GM23338 (cell line): ENCODE data around the gene POLE. TPM values are rescaled to one million over a fixed set of nuclear protein-coding genes. Genes with fewer than 3 reads are reported as not detected.

Experiments
- ATAC-seq: fragments of 200-7000 bp; cut with Tn5 transposase; 3 replicates; pipeline ENCODE4 v1.9.1; 2020
- DNase-seq: peaks from one replicate; pipeline ENCODE4 v3.0.0-alpha.2; 2015; ENCODE audit warnings: low spot score
- H2AFZ ChIP-seq: fragments of 200-600 bp; sonication (generic); 2 replicates; pipeline ENCODE4 v1.8.0; 2016; ENCODE audit warnings: antibody characterized with exemption, mild to moderate bottlenecking, moderate library complexity
- H3F3A ChIP-seq: fragments of 200-600 bp; sonication (generic); replicated peaks from 2 replicates; pipeline ENCODE4 v1.8.0; 2017; ENCODE audit warnings: antibody characterized with exemption, mixed run types, low read depth
- H3K27ac ChIP-seq: fragments of 200-600 bp; sonication (generic); 2 replicates; pipeline ENCODE4 v1.6.1; 2016; ENCODE audit warnings: low read depth
- H3K27me3 ChIP-seq: fragments of 200-600 bp; sonication (generic); 2 replicates; pipeline ENCODE4 v1.8.0; 2016; ENCODE audit warnings: mild to moderate bottlenecking, mixed run types, moderate library complexity; ENCODE audit not compliant: insufficient read depth
- H3K36me3 ChIP-seq: fragments of 200-600 bp; sonication (generic); 2 replicates; pipeline ENCODE4 v1.8.0; 2016; ENCODE audit warnings: mild to moderate bottlenecking; ENCODE audit not compliant: insufficient read depth
- H3K4me1 ChIP-seq: fragments of 200-600 bp; sonication (generic); 2 replicates; pipeline ENCODE4 v1.8.0; 2016; ENCODE audit warnings: mild to moderate bottlenecking, moderate library complexity; ENCODE audit not compliant: insufficient read depth
- H3K4me2 ChIP-seq: fragments of 200-600 bp; sonication (generic); 2 replicates; pipeline ENCODE4 v1.7.1; 2017; ENCODE audit warnings: mixed run types
- H3K4me3 ChIP-seq: fragments of 200-600 bp; sonication (generic); 2 replicates; pipeline ENCODE4 v1.6.1; 2016; ENCODE audit warnings: mixed run types
- H3K79me2 ChIP-seq: fragments of 200-600 bp; sonication (generic); replicated peaks from 2 replicates; pipeline ENCODE4 v1.8.0; 2017; ENCODE audit warnings: mild to moderate bottlenecking; ENCODE audit not compliant: insufficient read depth
- H3K9me2 ChIP-seq: fragments of 200-600 bp; sonication (generic); 2 replicates; pipeline ENCODE4 v1.8.0; 2017; ENCODE audit not compliant: insufficient read depth
- H4K20me1 ChIP-seq: fragments of 200-600 bp; sonication (generic); replicated peaks from 2 replicates; pipeline ENCODE4 v1.8.0; 2017; ENCODE audit warnings: mild to moderate bottlenecking; ENCODE audit not compliant: insufficient read depth
- H3K27ac Mint-ChIP-seq: 2 replicates; pipeline ENCODE4 v1.8.0; 2020; ENCODE audit warnings: inconsistent platforms, mild to moderate bottlenecking, moderate library complexity, mixed read lengths
- H3K27me3 Mint-ChIP-seq: 3 replicates; pipeline ENCODE4 v1.8.0; 2022; ENCODE audit warnings: low read depth, mild to moderate bottlenecking, moderate library complexity, mixed read lengths, inconsistent platforms; ENCODE audit not compliant: insufficient read depth, poor library complexity
- H3K36me3 Mint-ChIP-seq: 3 replicates; pipeline ENCODE4 v1.8.0; 2021; ENCODE audit warnings: low read depth, mild to moderate bottlenecking, inconsistent platforms, moderate library complexity, mixed read lengths
- H3K4me1 Mint-ChIP-seq: 3 replicates; pipeline ENCODE4 v1.8.0; 2020; ENCODE audit warnings: mild to moderate bottlenecking, inconsistent platforms, mixed read lengths
- H3K4me3 Mint-ChIP-seq: 3 replicates; pipeline ENCODE4 v1.8.0; 2021; ENCODE audit warnings: moderate library complexity, mild to moderate bottlenecking, inconsistent platforms, mixed read lengths
- H3K9me3 Mint-ChIP-seq: 3 replicates; pipeline ENCODE4 v1.8.0; 2020; ENCODE audit warnings: moderate library complexity, mild to moderate bottlenecking, inconsistent platforms, mixed read lengths
- CREB1 ChIP-seq: fragments of 250-450 bp; sonication (Bioruptor Pico); IDR thresholded peaks from 2 replicates; pipeline ENCODE4 v1.5.0; 2020; ENCODE audit warnings: low read depth, mild to moderate bottlenecking, moderate library complexity
- EZH2 ChIP-seq: fragments of 200-600 bp; sonication (generic); IDR thresholded peaks from one replicate; pipeline ENCODE4 v1.8.0; 2017; ENCODE audit warnings: antibody characterized with exemption, mild to moderate bottlenecking, low read depth; ENCODE audit not compliant: unreplicated experiment
- EZH2phosphoT487 ChIP-seq: fragments of 200-600 bp; sonication (generic); IDR thresholded peaks from one replicate; pipeline ENCODE4 v1.8.1; 2018; ENCODE audit warnings: antibody characterized with exemption; ENCODE audit not compliant: unreplicated experiment
- JUNB ChIP-seq: IDR thresholded peaks from one replicate; pipeline ENCODE4 v1.6.1; 2016; ENCODE audit warnings: antibody characterized with exemption; ENCODE audit not compliant: unreplicated experiment
- NANOG ChIP-seq: IDR thresholded peaks from 2 replicates; pipeline ENCODE4 v1.6.1; 2016; ENCODE audit warnings: antibody characterized with exemption, borderline replicate concordance
- POLR2AphosphoS5 ChIP-seq: IDR thresholded peaks from 2 replicates; pipeline ENCODE4 v1.6.1; 2016; ENCODE audit warnings: antibody characterized with exemption, low read depth
- STAT1 ChIP-seq: IDR thresholded peaks from one replicate; pipeline ENCODE4 v1.6.1; 2016; ENCODE audit warnings: antibody characterized with exemption; ENCODE audit not compliant: unreplicated experiment
- ZNF114 ChIP-seq: fragments of 250-450 bp; sonication (Bioruptor Pico); IDR thresholded peaks from 2 replicates; pipeline ENCODE4 v1.5.0; 2020; ENCODE audit warnings: mild to moderate bottlenecking, moderate library complexity
- ZNF331 ChIP-seq: fragments of 250-450 bp; sonication (Bioruptor Pico); IDR thresholded peaks from 2 replicates; pipeline ENCODE4 v1.5.0; 2020; ENCODE audit warnings: low read depth, mild to moderate bottlenecking, moderate library complexity
- polyA plus RNA-seq: library from polyadenylated mRNA; unstranded; fragments of >200 nt; fragmentation: Nextera tagmentation; extraction: Ambion mirVana; gene quantifications from 2 replicates; pipeline ENCODE4 v1.2.1, GENCODE V29; 2016
- total RNA-seq: library from RNA; depleted of rRNA; stranded (reverse); fragments of >200 nt; shearing (Covaris generic); gene quantifications from 2 replicates; pipeline ENCODE4 v1.2.3, GENCODE V29; 2014
- TF ChIP-seq, protein P1 (sequence below), 2 experiments: fragments of 200-600 bp in 1 of 2; sonication (generic) in 1 of 2; conservative IDR thresholded peaks; 2 replicates each; pipeline versions ENCODE4 v1.5.1 to v1.6.1; 2016 to 2017; ENCODE audit warnings: antibody characterized with exemption in 2 of 2, low read depth in 2 of 2, mild to moderate bottlenecking in 2 of 2, moderate library complexity in 1 of 2
- TF ChIP-seq, protein P2 (sequence below): IDR thresholded peaks from 2 replicates; pipeline ENCODE4 v1.6.1; 2016; ENCODE audit warnings: antibody characterized with exemption
- TF ChIP-seq, protein P3 (sequence below): fragments of 250-450 bp; sonication (Bioruptor Pico); IDR thresholded peaks from 2 replicates; pipeline ENCODE4 v1.5.0; 2020; ENCODE audit warnings: mild to moderate bottlenecking, moderate library complexity
- TF ChIP-seq, protein P4 (sequence below): IDR thresholded peaks from one replicate; pipeline ENCODE4 v1.6.1; 2018; ENCODE audit warnings: antibody characterized with exemption; ENCODE audit not compliant: unreplicated experiment

The POLE gene
- total and polyA plus RNA-seq, 2 experiments from 2014 or later = 33.6 to 125 TPM

DNA sequence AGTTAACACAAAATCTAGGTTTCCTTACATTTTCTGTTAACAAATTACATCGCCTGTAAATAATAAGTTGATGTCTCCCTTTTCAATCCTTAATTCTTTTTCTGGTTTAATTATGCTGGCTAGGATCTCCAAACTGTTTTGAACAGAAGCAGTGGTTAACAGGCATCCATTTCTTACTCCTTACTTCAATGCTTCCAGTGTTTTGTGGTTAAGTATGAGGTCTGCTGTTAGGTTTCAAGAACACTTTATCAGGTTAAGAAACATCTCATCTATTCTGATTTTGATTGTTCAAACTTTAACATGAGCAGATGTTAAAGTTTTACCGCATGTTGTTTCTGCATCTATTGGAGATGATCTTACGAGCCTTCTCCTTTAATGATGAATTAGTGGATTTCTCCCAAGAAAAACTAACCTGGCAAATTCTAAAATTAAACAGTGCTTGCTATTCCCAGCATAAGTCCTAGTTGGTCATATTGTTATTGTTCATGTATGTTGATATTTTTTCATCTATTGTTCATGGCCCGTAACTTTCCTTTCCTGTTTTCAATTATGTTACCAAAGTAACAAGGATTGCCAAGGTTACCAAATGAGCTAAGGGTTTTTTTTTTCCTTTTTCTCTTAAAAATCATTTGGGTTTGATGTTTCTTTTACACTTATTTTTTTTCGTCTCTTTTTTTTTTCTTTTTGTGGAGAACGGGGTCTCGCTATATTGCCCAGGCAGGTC is 33.4 kb downstream of the POLE start:
- no peaks in the 10 kb centered on the region for H3K9me2 ChIP-seq
- Mint-ChIP-seq H3K27ac (no peak overlapping the region), H3K27me3 (peaks cover 2% of the 10 kb centered on the region), H3K9me3 (no peaks in the 10 kb centered on the region), H3K4me1 (no peaks in the 10 kb centered on the region), H3K36me3 (peaks cover 84% of the 10 kb centered on the region), H3K4me3 (no peak overlapping the region)
- peaks cover 4% of the 10 kb centered on the region for H4K20me1 ChIP-seq
- H3F3A ChIP-seq = 0 out of 2 replicates have a peak, but pooled peaks cover 6% of the 10 kb centered on the region
- DNase-seq (no peak), ATAC-seq (no peak)
- no peaks in the 10 kb centered on the region for H3K79me2 ChIP-seq
- no peaks in the 10 kb centered on the region for H3K4me1 ChIP-seq
- TF ChIP-seq JUNB = no peak
- TF ChIP-seq, protein P1, sequence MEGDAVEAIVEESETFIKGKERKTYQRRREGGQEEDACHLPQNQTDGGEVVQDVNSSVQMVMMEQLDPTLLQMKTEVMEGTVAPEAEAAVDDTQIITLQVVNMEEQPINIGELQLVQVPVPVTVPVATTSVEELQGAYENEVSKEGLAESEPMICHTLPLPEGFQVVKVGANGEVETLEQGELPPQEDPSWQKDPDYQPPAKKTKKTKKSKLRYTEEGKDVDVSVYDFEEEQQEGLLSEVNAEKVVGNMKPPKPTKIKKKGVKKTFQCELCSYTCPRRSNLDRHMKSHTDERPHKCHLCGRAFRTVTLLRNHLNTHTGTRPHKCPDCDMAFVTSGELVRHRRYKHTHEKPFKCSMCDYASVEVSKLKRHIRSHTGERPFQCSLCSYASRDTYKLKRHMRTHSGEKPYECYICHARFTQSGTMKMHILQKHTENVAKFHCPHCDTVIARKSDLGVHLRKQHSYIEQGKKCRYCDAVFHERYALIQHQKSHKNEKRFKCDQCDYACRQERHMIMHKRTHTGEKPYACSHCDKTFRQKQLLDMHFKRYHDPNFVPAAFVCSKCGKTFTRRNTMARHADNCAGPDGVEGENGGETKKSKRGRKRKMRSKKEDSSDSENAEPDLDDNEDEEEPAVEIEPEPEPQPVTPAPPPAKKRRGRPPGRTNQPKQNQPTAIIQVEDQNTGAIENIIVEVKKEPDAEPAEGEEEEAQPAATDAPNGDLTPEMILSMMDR (conservative IDR thresholded peaks at IDR 0.05; ENCODE audit: low read depth in 2 of 2) = no peak
- TF ChIP-seq, protein P2, sequence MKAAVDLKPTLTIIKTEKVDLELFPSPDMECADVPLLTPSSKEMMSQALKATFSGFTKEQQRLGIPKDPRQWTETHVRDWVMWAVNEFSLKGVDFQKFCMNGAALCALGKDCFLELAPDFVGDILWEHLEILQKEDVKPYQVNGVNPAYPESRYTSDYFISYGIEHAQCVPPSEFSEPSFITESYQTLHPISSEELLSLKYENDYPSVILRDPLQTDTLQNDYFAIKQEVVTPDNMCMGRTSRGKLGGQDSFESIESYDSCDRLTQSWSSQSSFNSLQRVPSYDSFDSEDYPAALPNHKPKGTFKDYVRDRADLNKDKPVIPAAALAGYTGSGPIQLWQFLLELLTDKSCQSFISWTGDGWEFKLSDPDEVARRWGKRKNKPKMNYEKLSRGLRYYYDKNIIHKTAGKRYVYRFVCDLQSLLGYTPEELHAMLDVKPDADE = no peak
- no peak for TF ChIP-seq NANOG
- no peak for TF ChIP-seq ZNF331 (CRISPR knock-in tag)
- TF ChIP-seq, protein P3, sequence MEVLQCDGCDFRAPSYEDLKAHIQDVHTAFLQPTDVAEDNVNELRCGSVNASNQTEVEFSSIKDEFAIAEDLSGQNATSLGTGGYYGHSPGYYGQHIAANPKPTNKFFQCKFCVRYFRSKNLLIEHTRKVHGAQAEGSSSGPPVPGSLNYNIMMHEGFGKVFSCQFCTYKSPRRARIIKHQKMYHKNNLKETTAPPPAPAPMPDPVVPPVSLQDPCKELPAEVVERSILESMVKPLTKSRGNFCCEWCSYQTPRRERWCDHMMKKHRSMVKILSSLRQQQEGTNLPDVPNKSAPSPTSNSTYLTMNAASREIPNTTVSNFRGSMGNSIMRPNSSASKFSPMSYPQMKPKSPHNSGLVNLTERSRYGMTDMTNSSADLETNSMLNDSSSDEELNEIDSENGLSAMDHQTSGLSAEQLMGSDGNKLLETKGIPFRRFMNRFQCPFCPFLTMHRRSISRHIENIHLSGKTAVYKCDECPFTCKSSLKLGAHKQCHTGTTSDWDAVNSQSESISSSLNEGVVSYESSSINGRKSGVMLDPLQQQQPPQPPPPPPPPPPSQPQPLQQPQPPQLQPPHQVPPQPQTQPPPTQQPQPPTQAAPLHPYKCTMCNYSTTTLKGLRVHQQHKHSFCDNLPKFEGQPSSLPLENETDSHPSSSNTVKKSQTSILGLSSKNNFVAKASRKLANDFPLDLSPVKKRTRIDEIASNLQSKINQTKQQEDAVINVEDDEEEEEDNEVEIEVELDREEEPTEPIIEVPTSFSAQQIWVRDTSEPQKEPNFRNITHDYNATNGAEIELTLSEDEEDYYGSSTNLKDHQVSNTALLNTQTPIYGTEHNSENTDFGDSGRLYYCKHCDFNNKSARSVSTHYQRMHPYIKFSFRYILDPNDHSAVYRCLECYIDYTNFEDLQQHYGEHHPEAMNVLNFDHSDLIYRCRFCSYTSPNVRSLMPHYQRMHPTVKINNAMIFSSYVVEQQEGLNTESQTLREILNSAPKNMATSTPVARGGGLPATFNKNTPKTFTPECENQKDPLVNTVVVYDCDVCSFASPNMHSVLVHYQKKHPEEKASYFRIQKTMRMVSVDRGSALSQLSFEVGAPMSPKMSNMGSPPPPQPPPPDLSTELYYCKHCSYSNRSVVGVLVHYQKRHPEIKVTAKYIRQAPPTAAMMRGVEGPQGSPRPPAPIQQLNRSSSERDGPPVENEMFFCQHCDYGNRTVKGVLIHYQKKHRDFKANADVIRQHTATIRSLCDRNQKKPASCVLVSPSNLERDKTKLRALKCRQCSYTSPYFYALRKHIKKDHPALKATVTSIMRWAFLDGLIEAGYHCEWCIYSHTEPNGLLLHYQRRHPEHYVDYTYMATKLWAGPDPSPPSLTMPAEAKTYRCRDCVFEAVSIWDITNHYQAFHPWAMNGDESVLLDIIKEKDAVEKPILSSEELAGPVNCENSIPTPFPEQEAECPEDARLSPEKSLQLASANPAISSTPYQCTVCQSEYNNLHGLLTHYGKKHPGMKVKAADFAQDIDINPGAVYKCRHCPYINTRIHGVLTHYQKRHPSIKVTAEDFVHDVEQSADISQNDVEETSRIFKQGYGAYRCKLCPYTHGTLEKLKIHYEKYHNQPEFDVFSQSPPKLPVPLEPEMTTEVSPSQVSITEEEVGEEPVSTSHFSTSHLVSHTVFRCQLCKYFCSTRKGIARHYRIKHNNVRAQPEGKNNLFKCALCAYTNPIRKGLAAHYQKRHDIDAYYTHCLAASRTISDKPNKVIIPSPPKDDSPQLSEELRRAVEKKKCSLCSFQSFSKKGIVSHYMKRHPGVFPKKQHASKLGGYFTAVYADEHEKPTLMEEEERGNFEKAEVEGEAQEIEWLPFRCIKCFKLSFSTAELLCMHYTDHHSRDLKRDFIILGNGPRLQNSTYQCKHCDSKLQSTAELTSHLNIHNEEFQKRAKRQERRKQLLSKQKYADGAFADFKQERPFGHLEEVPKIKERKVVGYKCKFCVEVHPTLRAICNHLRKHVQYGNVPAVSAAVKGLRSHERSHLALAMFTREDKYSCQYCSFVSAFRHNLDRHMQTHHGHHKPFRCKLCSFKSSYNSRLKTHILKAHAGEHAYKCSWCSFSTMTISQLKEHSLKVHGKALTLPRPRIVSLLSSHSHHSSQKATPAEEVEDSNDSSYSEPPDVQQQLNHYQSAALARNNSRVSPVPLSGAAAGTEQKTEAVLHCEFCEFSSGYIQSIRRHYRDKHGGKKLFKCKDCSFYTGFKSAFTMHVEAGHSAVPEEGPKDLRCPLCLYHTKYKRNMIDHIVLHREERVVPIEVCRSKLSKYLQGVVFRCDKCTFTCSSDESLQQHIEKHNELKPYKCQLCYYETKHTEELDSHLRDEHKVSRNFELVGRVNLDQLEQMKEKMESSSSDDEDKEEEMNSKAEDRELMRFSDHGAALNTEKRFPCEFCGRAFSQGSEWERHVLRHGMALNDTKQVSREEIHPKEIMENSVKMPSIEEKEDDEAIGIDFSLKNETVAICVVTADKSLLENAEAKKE (CRISPR knock-in tag) = no peak
- no peak for TF ChIP-seq ZNF114 (CRISPR knock-in tag)
- no peak for TF ChIP-seq EZH2phosphoT487
- no peak for TF ChIP-seq EZH2
- no peak for TF ChIP-seq STAT1
- TF ChIP-seq POLR2AphosphoS5 = no peak
- TF ChIP-seq, protein P4, sequence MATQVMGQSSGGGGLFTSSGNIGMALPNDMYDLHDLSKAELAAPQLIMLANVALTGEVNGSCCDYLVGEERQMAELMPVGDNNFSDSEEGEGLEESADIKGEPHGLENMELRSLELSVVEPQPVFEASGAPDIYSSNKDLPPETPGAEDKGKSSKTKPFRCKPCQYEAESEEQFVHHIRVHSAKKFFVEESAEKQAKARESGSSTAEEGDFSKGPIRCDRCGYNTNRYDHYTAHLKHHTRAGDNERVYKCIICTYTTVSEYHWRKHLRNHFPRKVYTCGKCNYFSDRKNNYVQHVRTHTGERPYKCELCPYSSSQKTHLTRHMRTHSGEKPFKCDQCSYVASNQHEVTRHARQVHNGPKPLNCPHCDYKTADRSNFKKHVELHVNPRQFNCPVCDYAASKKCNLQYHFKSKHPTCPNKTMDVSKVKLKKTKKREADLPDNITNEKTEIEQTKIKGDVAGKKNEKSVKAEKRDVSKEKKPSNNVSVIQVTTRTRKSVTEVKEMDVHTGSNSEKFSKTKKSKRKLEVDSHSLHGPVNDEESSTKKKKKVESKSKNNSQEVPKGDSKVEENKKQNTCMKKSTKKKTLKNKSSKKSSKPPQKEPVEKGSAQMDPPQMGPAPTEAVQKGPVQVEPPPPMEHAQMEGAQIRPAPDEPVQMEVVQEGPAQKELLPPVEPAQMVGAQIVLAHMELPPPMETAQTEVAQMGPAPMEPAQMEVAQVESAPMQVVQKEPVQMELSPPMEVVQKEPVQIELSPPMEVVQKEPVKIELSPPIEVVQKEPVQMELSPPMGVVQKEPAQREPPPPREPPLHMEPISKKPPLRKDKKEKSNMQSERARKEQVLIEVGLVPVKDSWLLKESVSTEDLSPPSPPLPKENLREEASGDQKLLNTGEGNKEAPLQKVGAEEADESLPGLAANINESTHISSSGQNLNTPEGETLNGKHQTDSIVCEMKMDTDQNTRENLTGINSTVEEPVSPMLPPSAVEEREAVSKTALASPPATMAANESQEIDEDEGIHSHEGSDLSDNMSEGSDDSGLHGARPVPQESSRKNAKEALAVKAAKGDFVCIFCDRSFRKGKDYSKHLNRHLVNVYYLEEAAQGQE = no peak
- no peak for TF ChIP-seq CREB1 (CRISPR knock-in tag)
- peaks cover 58% of the 10 kb centered on the region for H3K36me3 ChIP-seq
- no peak overlapping the region for H3K4me2 ChIP-seq
- no peak overlapping the region for H3K4me3 ChIP-seq
- H2AFZ ChIP-seq = no peak overlapping the region
- H3K27ac ChIP-seq = no peak overlapping the region
- H3K27me3 ChIP-seq = no peaks in the 10 kb centered on the region
